ENCODE measurements around the gene FYB2. TPM values are rescaled to one million over a fixed set of nuclear protein-coding genes. Genes with fewer than 3 reads are reported as not detected.

Gene FYB2
- total RNA-seq, 1 experiment from 2014 or later, result 0.48 TPM

GRCh38 chr1:56755911-56756310, 63.3 kb downstream of the FYB2 start:
- Histone ChIP-seq H3K9ac (ENCODE audit: extremely low read depth, insufficient read length, low read length) (no peak overlapping the region), H2BK5ac (ENCODE audit: insufficient read length, low read length) (no peak overlapping the region), H4K5ac (ENCODE audit: insufficient read length, low read depth, low read length) (no peak overlapping the region), H3K4me2 (ENCODE audit: insufficient read depth, insufficient read length, low read length) (no peak overlapping the region), H3K4ac (ENCODE audit: low read depth, low read length) (no peak overlapping the region), H3K4me1 (ENCODE audit: insufficient read depth, low read length) (no peaks in the 10 kb centered on the region), H3K27ac (ENCODE audit: insufficient read length, low read depth, low read length) (no peak overlapping the region), H3K23ac (ENCODE audit: insufficient read length, low read depth, low read length) (no peak overlapping the region), H3K23me2 (ENCODE audit: insufficient read length, low read depth, low read length, poor library complexity, severe bottlenecking) (no peaks in the 10 kb centered on the region), H2BK120ac (ENCODE audit: low read depth, low read length, poor library complexity, severe bottlenecking) (no peak overlapping the region), H2BK20ac (ENCODE audit: low read depth, low read length, poor library complexity, severe bottlenecking) (no peak overlapping the region), H3K56ac (ENCODE audit: insufficient read length, low read depth, low read length) (no peak overlapping the region), H3T11ph (ENCODE audit: low read length) (no peak overlapping the region), H2AK5ac (ENCODE audit: insufficient read length, low read length) (no peak overlapping the region), H3K27me3 (ENCODE audit: insufficient read depth, low read length) (no peaks in the 10 kb centered on the region), H3K9me3 (ENCODE audit: control insufficient read depth, low read depth, low read length) (no peaks in the 10 kb centered on the region), H3K79me2 (ENCODE audit: insufficient read depth, low read length) (no peaks in the 10 kb centered on the region), H4K20me1 (ENCODE audit: control insufficient read depth, insufficient read depth, insufficient read length) (no peaks in the 10 kb centered on the region), H3K14ac (ENCODE audit: insufficient read depth, low read length) (no peak overlapping the region), H4K91ac (ENCODE audit: insufficient read length, low read depth, low read length) (no peak overlapping the region), H2AFZ (ENCODE audit: low read length) (no peak overlapping the region), H2BK15ac (ENCODE audit: low read depth, low read length) (no peak overlapping the region), H3K18ac (ENCODE audit: insufficient read length, low read depth, low read length) (no peak overlapping the region), H4K8ac (replicated peaks; ENCODE audit: insufficient read length, low read depth, low read length) (no peak overlapping the region), H2BK12ac (ENCODE audit: insufficient read length, low read depth, low read length) (no peak overlapping the region), H3K79me1 (ENCODE audit: insufficient read depth, low read depth, low read length, poor library complexity, severe bottlenecking) (no peaks in the 10 kb centered on the region)
- H3K4me1 Mint-ChIP-seq, result 0 out of 4 replicates have a peak, but pooled peaks cover 0 to 2% of the 10 kb centered on the region in 2 experiments
- peaks cover 16% of the 10 kb centered on the region for H3K27me3 Mint-ChIP-seq (ENCODE audit: low read depth)
- DNase-seq, result no peak
- no peak overlapping the region for H3K4me3 Mint-ChIP-seq
- H3K9me3 Mint-ChIP-seq, result no peaks in the 10 kb centered on the region
- no peaks in the 10 kb centered on the region for H3K36me3 Mint-ChIP-seq (ENCODE audit: insufficient read depth in 1 of 3, low read depth in 3 of 3)
- WGBS (ENCODE audit: extremely low coverage, insufficient read length, low lambda C conversion rate), result no CpG with 5 or more reads among the region's 2 CpGs
- no peak overlapping the region for H3K27ac Mint-ChIP-seq
- TF ChIP-seq CTCF (conservative IDR thresholded peaks at IDR 0.05), result no peak

All from H9 (cell line).